WTC11 (cell line): ENCODE results near the gene MPPE1.

Experiments used
- CREB1 ChIP-seq: sonication (generic); formaldehyde crosslinking; IDR thresholded peaks from 2 replicates; pipeline ENCODE4 v1.8.0; 2023; ENCODE audit warnings: mild to moderate bottlenecking, missing genetic modification reagents
- CREM ChIP-seq: sonication (generic); formaldehyde crosslinking; IDR thresholded peaks from 2 replicates; pipeline ENCODE4 v1.8.1; 2022; ENCODE audit warnings: mild to moderate bottlenecking, missing genetic modification reagents, moderate library complexity
- ESRRA ChIP-seq: sonication (generic); formaldehyde crosslinking; IDR thresholded peaks from 2 replicates; pipeline ENCODE4 v1.8.1; 2022; ENCODE audit warnings: mild to moderate bottlenecking, missing genetic modification reagents, borderline replicate concordance
- KAT7 ChIP-seq: sonication (generic); formaldehyde crosslinking; IDR thresholded peaks from 2 replicates; pipeline ENCODE4 v1.8.1; 2023; ENCODE audit warnings: missing genetic modification reagents, mild to moderate bottlenecking, borderline replicate concordance
- NFE2L1 ChIP-seq: sonication (generic); formaldehyde crosslinking; IDR thresholded peaks from 2 replicates; pipeline ENCODE4 v1.8.1; 2023; ENCODE audit warnings: missing genetic modification reagents
- SMAD4 ChIP-seq: sonication (generic); formaldehyde crosslinking; IDR thresholded peaks from 2 replicates; pipeline ENCODE4 v1.8.0; 2022; ENCODE audit warnings: mild to moderate bottlenecking, missing genetic modification reagents
- TEAD4 ChIP-seq: sonication (generic); formaldehyde crosslinking; IDR thresholded peaks from 2 replicates; pipeline ENCODE4 v1.8.0; 2022; ENCODE audit warnings: mild to moderate bottlenecking, missing genetic modification reagents
- TF ChIP-seq, protein P1 (sequence below): fragments of 200-600 bp; IDR thresholded peaks from 2 replicates; pipeline ENCODE4 v1.8.0; 2022; ENCODE audit warnings: antibody characterized with exemption
- TF ChIP-seq, protein P2 (sequence below): sonication (generic); formaldehyde crosslinking; IDR thresholded peaks from 2 replicates; pipeline ENCODE4 v1.8.0; 2022; ENCODE audit warnings: mild to moderate bottlenecking, missing genetic modification reagents

DNA sequence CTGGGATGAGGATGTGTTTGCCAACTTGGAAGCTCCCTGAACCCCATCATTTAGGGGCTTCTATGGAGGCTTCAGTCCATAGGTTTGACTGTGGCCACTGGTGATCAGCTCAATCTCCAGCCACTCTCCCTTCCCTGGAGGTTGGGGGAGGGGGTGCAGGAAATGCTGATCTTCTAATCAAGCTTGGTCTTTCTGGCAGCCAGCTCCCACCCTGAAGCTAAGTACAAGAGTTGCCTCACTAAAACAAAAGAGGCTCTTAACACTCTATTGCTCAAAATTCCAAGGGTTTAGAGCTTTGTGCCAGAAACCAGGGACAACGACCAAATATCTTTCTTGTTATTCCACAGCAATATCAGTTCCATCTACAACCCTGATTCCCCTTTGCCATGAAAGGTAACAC is 19.4 kb upstream of the MPPE1 start:
- TF ChIP-seq CREM (no peak), KAT7 (CRISPR knock-in tag) (no peak), NFE2L1 (no peak), ESRRA (CRISPR knock-in tag) (no peak), CREB1 (CRISPR knock-in tag) (no peak), SMAD4 (CRISPR knock-in tag) (no peak), TEAD4 (CRISPR knock-in tag) (no peak)
- TF ChIP-seq, protein P1, sequence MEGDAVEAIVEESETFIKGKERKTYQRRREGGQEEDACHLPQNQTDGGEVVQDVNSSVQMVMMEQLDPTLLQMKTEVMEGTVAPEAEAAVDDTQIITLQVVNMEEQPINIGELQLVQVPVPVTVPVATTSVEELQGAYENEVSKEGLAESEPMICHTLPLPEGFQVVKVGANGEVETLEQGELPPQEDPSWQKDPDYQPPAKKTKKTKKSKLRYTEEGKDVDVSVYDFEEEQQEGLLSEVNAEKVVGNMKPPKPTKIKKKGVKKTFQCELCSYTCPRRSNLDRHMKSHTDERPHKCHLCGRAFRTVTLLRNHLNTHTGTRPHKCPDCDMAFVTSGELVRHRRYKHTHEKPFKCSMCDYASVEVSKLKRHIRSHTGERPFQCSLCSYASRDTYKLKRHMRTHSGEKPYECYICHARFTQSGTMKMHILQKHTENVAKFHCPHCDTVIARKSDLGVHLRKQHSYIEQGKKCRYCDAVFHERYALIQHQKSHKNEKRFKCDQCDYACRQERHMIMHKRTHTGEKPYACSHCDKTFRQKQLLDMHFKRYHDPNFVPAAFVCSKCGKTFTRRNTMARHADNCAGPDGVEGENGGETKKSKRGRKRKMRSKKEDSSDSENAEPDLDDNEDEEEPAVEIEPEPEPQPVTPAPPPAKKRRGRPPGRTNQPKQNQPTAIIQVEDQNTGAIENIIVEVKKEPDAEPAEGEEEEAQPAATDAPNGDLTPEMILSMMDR, result no peak
- TF ChIP-seq, protein P2, sequence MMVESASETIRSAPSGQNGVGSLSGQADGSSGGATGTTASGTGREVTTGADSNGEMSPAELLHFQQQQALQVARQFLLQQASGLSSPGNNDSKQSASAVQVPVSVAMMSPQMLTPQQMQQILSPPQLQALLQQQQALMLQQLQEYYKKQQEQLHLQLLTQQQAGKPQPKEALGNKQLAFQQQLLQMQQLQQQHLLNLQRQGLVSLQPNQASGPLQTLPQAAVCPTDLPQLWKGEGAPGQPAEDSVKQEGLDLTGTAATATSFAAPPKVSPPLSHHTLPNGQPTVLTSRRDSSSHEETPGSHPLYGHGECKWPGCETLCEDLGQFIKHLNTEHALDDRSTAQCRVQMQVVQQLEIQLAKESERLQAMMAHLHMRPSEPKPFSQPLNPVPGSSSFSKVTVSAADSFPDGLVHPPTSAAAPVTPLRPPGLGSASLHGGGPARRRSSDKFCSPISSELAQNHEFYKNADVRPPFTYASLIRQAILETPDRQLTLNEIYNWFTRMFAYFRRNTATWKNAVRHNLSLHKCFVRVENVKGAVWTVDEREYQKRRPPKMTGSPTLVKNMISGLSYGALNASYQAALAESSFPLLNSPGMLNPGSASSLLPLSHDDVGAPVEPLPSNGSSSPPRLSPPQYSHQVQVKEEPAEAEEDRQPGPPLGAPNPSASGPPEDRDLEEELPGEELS (CRISPR knock-in tag), result no peak
